Astrocyte (in vitro differentiated cells and primary cell): ENCODE data around the gene TNIP1.

Source experiments
- EZH2 ChIP-seq: IDR thresholded peaks from 2 replicates; pipeline ENCODE4 v1.6.1; 2012; ENCODE audit warnings: mild to moderate bottlenecking, low read length, inconsistent platforms; ENCODE audit not compliant: insufficient read depth
- TF ChIP-seq, protein P1 (sequence below): IDR thresholded peaks from 2 replicates; pipeline ENCODE4 v1.5.1; 2011; ENCODE audit warnings: low read depth, mild to moderate bottlenecking, inconsistent platforms, low read length, moderate library complexity; ENCODE audit not compliant: insufficient read depth

DNA sequence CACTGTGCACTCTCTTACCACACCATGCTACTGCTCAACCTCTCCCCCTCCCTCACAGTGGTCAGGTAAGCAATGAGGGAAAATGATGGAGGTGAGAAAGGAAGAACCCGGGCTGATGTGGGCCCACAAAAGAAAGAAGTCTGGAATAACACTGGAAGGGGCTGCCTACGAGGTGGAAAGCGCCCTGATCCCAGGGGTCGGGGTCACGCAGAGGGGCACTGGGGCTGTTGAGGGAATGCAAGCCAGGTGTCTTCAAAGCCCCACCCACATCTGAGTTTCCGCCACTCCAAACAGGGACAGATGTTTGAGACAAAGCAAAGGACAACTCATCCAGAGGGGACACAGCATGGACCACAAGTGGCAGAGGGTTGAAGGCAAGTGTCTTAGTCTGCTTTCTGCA is 4.2 kb downstream of the TNIP1 start:
- TF ChIP-seq, protein P1, sequence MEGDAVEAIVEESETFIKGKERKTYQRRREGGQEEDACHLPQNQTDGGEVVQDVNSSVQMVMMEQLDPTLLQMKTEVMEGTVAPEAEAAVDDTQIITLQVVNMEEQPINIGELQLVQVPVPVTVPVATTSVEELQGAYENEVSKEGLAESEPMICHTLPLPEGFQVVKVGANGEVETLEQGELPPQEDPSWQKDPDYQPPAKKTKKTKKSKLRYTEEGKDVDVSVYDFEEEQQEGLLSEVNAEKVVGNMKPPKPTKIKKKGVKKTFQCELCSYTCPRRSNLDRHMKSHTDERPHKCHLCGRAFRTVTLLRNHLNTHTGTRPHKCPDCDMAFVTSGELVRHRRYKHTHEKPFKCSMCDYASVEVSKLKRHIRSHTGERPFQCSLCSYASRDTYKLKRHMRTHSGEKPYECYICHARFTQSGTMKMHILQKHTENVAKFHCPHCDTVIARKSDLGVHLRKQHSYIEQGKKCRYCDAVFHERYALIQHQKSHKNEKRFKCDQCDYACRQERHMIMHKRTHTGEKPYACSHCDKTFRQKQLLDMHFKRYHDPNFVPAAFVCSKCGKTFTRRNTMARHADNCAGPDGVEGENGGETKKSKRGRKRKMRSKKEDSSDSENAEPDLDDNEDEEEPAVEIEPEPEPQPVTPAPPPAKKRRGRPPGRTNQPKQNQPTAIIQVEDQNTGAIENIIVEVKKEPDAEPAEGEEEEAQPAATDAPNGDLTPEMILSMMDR: no peak
- TF ChIP-seq EZH2: no peak
